Measurements from ENCODE around the gene PCLO. TPM values are rescaled to one million over a fixed set of nuclear protein-coding genes. Genes with fewer than 3 reads are reported as not detected.

PCLO gene
- total RNA-seq, 4 donors from 2014 or later: 1.4 to 5.8 (median 4.2) TPM

GRCh38 chr7:82810558-82811259 is 352.0 kb downstream of the PCLO start:
- WGBS, 2 donors: 15 to 17% methylated on average over 4 of the region's 4 CpGs
- intact Hi-C loops (cut with DNase I; ENCODE audit: low total_unique reads): no loop called here
- DNase-seq (ENCODE audit: low spot score in 2 of 2): peak in 1 of 2 donors; percentile 15
- TF ChIP-seq CTCF (IDR thresholded peaks at IDR 0.05) (no peak), POLR2A (IDR thresholded peaks at IDR 0.05) (no peak)
- no peak overlapping the region for H3K4me3 ChIP-seq (ENCODE audit: low read depth, poor library complexity, severe bottlenecking)

DNA sequence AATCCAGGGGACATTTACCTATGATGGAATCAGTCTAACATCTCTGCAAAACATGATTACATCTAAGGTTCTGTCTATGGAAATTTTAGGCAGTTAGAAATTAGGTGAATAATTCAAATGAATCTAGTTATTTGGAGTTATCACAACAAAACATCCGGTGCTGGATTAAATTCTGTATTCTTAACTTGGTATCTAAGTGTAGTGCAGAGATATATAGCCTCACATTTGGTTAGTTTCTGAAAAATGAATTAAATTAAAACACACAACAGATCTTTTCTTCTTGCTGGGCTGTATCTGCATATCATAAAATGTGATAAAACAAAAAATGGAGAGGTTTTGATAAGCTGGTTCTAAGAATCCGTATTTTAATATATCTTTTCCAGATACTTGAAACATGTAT is 354.1 kb downstream of the PCLO start:
- H3K4me3 ChIP-seq (ENCODE audit: low read depth, poor library complexity, severe bottlenecking): no peak overlapping the region
- WGBS, 2 donors: 86% methylated on average over 2 of the region's 2 CpGs
- DNase-seq (ENCODE audit: low spot score in 2 of 2): no peak
- intact Hi-C loops (cut with DNase I; ENCODE audit: low total_unique reads): no loop called here
- TF ChIP-seq POLR2A (IDR thresholded peaks at IDR 0.05) (no peak), CTCF (IDR thresholded peaks at IDR 0.05) (no peak)

DNA sequence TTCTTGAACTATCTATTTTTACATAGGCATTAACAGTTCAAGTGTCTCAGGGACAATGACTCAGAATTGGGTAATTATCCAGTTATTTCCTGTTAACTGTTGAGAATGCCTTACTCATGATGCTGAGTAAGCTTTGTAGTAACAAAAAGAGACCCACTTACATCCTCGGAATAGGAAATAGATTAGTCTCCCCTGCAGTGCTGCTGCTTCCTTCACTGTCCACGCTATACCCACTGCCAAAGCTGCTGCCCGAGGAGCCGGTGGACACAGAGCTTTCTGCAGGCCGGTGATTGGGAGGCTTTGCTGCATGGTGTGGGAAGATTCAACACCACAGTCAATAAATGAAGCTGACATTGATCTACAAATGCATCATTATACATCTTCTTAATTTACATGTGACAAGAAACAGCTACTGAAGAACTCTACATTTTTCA is 357.1 kb downstream of the PCLO start:
- no peak overlapping the region for H3K4me3 ChIP-seq (ENCODE audit: low read depth, poor library complexity, severe bottlenecking)
- DNase-seq (ENCODE audit: low spot score in 2 of 2): no peak
- intact Hi-C loops (cut with DNase I; ENCODE audit: low total_unique reads): no loop called here
- 50 to 55% methylated on average over 5 of the region's 5 CpGs for WGBS, 2 donors
- no peak for TF ChIP-seq CTCF (IDR thresholded peaks at IDR 0.05)
- TF ChIP-seq POLR2A (IDR thresholded peaks at IDR 0.05): no peak

GRCh38 chr7:82803411-82803810 is 359.3 kb downstream of the PCLO start:
- WGBS, 2 donors: 74 to 79% methylated on average over 2 of the region's 2 CpGs
- H3K4me3 ChIP-seq (ENCODE audit: low read depth, poor library complexity, severe bottlenecking): no peak overlapping the region
- intact Hi-C loops (cut with DNase I; ENCODE audit: low total_unique reads): no loop called here
- TF ChIP-seq POLR2A (IDR thresholded peaks at IDR 0.05) (no peak), CTCF (IDR thresholded peaks at IDR 0.05) (no peak)
- no peak for DNase-seq (ENCODE audit: low spot score in 2 of 2)

DNA sequence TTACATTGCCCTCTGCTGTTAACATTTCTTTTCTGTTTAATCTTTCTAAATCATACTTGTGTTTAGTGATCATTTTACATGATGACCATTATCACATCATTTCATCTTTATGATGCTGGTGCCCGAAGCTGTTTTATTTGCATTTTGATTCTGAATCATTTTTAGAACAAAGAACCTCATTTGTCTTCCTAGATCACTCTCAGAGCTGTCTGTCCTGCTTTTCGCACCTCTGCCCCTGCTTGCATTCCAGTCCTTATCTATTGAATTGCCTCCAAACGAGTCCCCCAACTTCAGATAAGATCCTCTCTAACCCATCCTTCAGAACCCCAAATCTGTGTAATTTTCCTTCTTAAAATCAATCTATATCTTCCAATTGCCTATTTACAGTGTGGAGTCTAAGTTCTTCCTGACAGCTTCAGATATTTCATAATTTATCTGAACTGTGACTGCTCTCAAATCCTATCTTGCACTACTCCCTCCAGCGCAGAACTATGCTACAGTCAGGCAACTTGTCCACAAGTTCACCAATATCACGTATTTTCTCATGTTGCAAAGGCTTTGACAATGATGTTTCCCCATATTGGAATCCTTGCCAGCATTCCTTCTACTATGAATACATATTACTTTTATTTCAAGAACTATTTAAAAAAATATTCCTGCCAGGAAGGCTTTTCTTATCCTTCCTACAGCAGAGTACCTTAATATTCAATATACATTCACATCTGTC is 372.6 kb downstream of the PCLO start:
- intact Hi-C loops (cut with DNase I; ENCODE audit: low total_unique reads): no loop called here
- WGBS, 2 donors: 32 to 34% methylated on average over 5 of the region's 5 CpGs
- H3K4me3 ChIP-seq (ENCODE audit: low read depth, poor library complexity, severe bottlenecking): no peak overlapping the region
- TF ChIP-seq CTCF (IDR thresholded peaks at IDR 0.05) (no peak), POLR2A (IDR thresholded peaks at IDR 0.05) (no peak)
- no peak for DNase-seq (ENCODE audit: low spot score in 2 of 2)
